K562 (cell line): Measurements from ENCODE around the gene HYAL3. TPM values are rescaled to one million over a fixed set of nuclear protein-coding genes. Genes with fewer than 3 reads are reported as not detected.
"Not testable (repeated sequence)": the region's sequence is repeated elsewhere in the genome, so short reads cannot be mapped to it uniquely, and the experiment has no call there.

ENCODE experiments used
- ATAC-seq: fragments of 200-7000 bp; cut with Tn5 transposase; 3 replicates; pipeline ENCODE4 v1.9.1; 2020; ENCODE audit warnings: moderate library complexity
- BruUV-seq: library from RNA; stranded (reverse); fragments of 400-500 nt; replicated peaks from 2 replicates; lab custom pipeline; 2021; lab: Mats Ljungman, UMichigan
- CTCF ChIA-PET: fragments of 300-600 bp; formaldehyde crosslinking; extraction: SDS; loops from one replicate; lab custom pipeline; 2021; ENCODE audit warnings: low intra/inter-chr PET ratio; lab: Yijun Ruan, JAX
- POLR2A ChIA-PET: fragments of 300-600, 350-650 bp; sonication (Branson Sonifier 250); formaldehyde crosslinking; extraction: SDS; loops from one replicate; lab custom pipeline; 2021; ENCODE audit warnings: antibody characterized with exemption, inconsistent platforms; lab: Yijun Ruan, JAX
- DNase-seq, 4 experiments: peaks; one replicate each; pipeline versions ENCODE4 v3.0.0 to v3.0.0-alpha.2; 2011 to 2018; ENCODE audit warnings: low spot score in 3 of 4, mixed read lengths in 3 of 4; ENCODE audit errors: extremely low read depth in 1 of 4
- FAIRE-seq: peaks from 2 replicates; lab custom pipeline; 2011; peaks lifted over from hg19 to GRCh38; lab: Jason Lieb, UNC
- H2AFZ ChIP-seq: 2 replicates; pipeline ENCODE4 v1.6.0; 2011; ENCODE audit warnings: low read depth, low read length, control low read depth, inconsistent platforms
- H3K27ac ChIP-seq: fragments of 200-600 bp; 3 replicates; pipeline ENCODE4 v1.8.0; 2011; ENCODE audit warnings: low read depth, mild to moderate bottlenecking, control low read depth, inconsistent platforms, low read length, moderate library complexity, mixed read lengths; ENCODE audit errors: extremely low read depth
- H3K27me3 ChIP-seq, 2 experiments: fragments of 300-600 bp in 1 of 2; 2 replicates in 1 of 2; 3 replicates in 1 of 2; pipeline versions ENCODE4 v1.6.0 to v1.8.0; 2011; ENCODE audit warnings: inconsistent platforms in 2 of 2, low read length in 2 of 2, mild to moderate bottlenecking in 1 of 2, mixed read lengths in 1 of 2, moderate library complexity in 1 of 2; ENCODE audit not compliant: control insufficient read depth in 2 of 2, insufficient read depth in 2 of 2
- H3K36me3 ChIP-seq: fragments of 300-600 bp; 3 replicates; pipeline ENCODE4 v1.8.0; 2011; ENCODE audit warnings: mild to moderate bottlenecking, low read length, inconsistent platforms; ENCODE audit not compliant: control insufficient read depth, insufficient read depth
- H3K4me1 ChIP-seq, 2 experiments: fragments of 200-600 bp in 1 of 2; replicated peaks in 1 of 2; 2 replicates in 1 of 2; 3 replicates in 1 of 2; pipeline versions ENCODE4 v1.5.1 to v1.8.0; 2011; ENCODE audit warnings: inconsistent platforms in 2 of 2, low read length in 2 of 2, mild to moderate bottlenecking in 1 of 2, mixed read lengths in 1 of 2, moderate library complexity in 1 of 2; ENCODE audit not compliant: control insufficient read depth in 2 of 2, insufficient read depth in 2 of 2
- H3K4me2 ChIP-seq: 2 replicates; pipeline ENCODE4 v1.6.1; 2011; ENCODE audit warnings: low read length, control low read depth, inconsistent platforms, mixed read lengths; ENCODE audit not compliant: insufficient read depth
- H3K4me3 ChIP-seq: fragments of 200-600 bp; sonication (generic), shearing (Covaris generic); 2 replicates; pipeline ENCODE4 v1.5.1; 2016; ENCODE audit warnings: control low read depth, inconsistent platforms
- H3K79me2 ChIP-seq: fragments of 200-600 bp; 3 replicates; pipeline ENCODE4 v1.8.0; 2011; ENCODE audit warnings: low read length, inconsistent platforms; ENCODE audit not compliant: control insufficient read depth, insufficient read depth
- H3K9ac ChIP-seq, 2 experiments: 2 replicates each; pipeline versions ENCODE4 v1.6.0 to v1.6.1; 2011; ENCODE audit warnings: low read depth in 2 of 2, low read length in 2 of 2, control low read depth in 1 of 2, inconsistent platforms in 1 of 2, mild to moderate bottlenecking in 1 of 2, mixed read lengths in 1 of 2; ENCODE audit not compliant: insufficient read depth in 1 of 2
- H3K9me1 ChIP-seq: one replicate; pipeline ENCODE4 v1.6.0; 2011; ENCODE audit warnings: inconsistent platforms, mild to moderate bottlenecking, low read length, moderate library complexity; ENCODE audit not compliant: control insufficient read depth, insufficient read depth
- H3K9me3 ChIP-seq: replicated peaks from 2 replicates; pipeline ENCODE4 v1.5.1; 2011; ENCODE audit warnings: low read depth, low read length, inconsistent platforms; ENCODE audit not compliant: control insufficient read depth, insufficient read depth
- H4K20me1 ChIP-seq: replicated peaks from 2 replicates; pipeline ENCODE4 v1.6.1; 2011; ENCODE audit warnings: low read length, inconsistent platforms, mixed read lengths; ENCODE audit not compliant: control insufficient read depth, insufficient read depth
- ATF3 ChIP-seq, 2 experiments: fragments of 450-650 bp in 1 of 2; sonication (generic) in 1 of 2; formaldehyde crosslinking in 1 of 2; IDR thresholded peaks in 1 of 2; conservative IDR thresholded peaks in 1 of 2; 2 replicates each; pipeline versions ENCODE4 v1.6.1 to v1.8.1; 2016 to 2023; ENCODE audit warnings: mild to moderate bottlenecking in 2 of 2, moderate library complexity in 2 of 2, inconsistent platforms in 1 of 2, missing genetic modification reagents in 1 of 2
- CEBPG ChIP-seq, 3 experiments: fragments of 200-800 bp in 1 of 3; sonication (Bioruptor generic) in 1 of 3; sonication (generic) in 1 of 3; formaldehyde crosslinking in 1 of 3; IDR thresholded peaks in 2 of 3; conservative IDR thresholded peaks in 1 of 3; 2 replicates each; pipeline versions ENCODE4 v1.6.1 to v1.8.0; 2016 to 2022; ENCODE audit warnings: missing compliant biosample characterization in 2 of 3, missing genetic modification characterization in 2 of 3, mild to moderate bottlenecking in 1 of 3, missing genetic modification reagents in 1 of 3
- WGBS: fragments of 100-300 bp; shearing (Covaris generic); methylation state at CpG from one replicate; pipeline ENCODE4 v1.1.6; 2016; ENCODE audit warnings: low coverage, mixed read lengths; ENCODE audit not compliant: insufficient coverage; ENCODE audit errors: missing lambda C conversion rate; 5-methylcytosine and 5-hydroxymethylcytosine counted together
- in situ Hi-C: fragments of 300-500 bp; cut with MboI; formaldehyde crosslinking; loops from 4 replicates; pipeline ENCODE4 v1.15.0; 2018; ENCODE audit warnings: inconsistent platforms, mixed read lengths
- intact Hi-C: fragments of 100-400 bp; cut with micrococcal nuclease; formaldehyde crosslinking; loops from 2 replicates; pipeline ENCODE4 v1.14.2; 2022
- polyA plus RNA-seq, 8 experiments: library from polyadenylated mRNA; depleted of rRNA in 4 of 8; stranded (reverse) in 5 of 8; unstranded in 3 of 8; fragments of >200 nt; fragmentation: Nextera tagmentation in 2 of 8; fragmentation: Illumina TruSeq in 1 of 8; extraction: Ambion mirVana in 2 of 8; extraction: Trizol in 1 of 8; gene quantifications; 2 replicates each; pipeline versions ENCODE4 v1.2.1 to v1.2.3, GENCODE V29; 2011 to 2014; ENCODE audit warnings: inconsistent platforms in 1 of 8, missing spikeins in 1 of 8
- total RNA-seq, 7 experiments: library from RNA; depleted of rRNA in 6 of 7; stranded (reverse); fragments of >200 nt in 6 of 7; fragmentation: Illumina TruSeq in 2 of 7; extraction: Trizol in 2 of 7; gene quantifications; 2 replicates each; pipeline versions ENCODE4 v1.2.1 to v1.2.3, GENCODE V29; 2011 to 2021; ENCODE audit warnings: low replicate concordance in 1 of 7

The HYAL3 gene
- total and polyA plus RNA-seq, 9 of the 15 experiments (the other 6 are each of a cell fraction or from before 2014, with no cell fraction given) = 0.38 to 9.1 (median 6.8) TPM

- H4K20me1 ChIP-seq; H2AFZ ChIP-seq; H3K9me1 ChIP-seq; H3K4me2 ChIP-seq; ATAC-seq; intact Hi-C loops; BruUV-seq; H3K27ac ChIP-seq; FAIRE-seq; DNase-seq; H3K36me3 ChIP-seq; H3K27me3 ChIP-seq; H3K9me3 ChIP-seq; in situ Hi-C loops; H3K4me3 ChIP-seq; TF ChIP-seq ATF3 (CRISPR knock-in tag; conservative IDR thresholded peaks at IDR 0.05); CEBPG (CRISPR knock-in tag; IDR thresholded peaks at IDR 0.05): not testable (repeated sequence)
- H3K4me1 ChIP-seq = peaks cover 42 to 51% of the 10 kb centered on the region in 2 experiments
- ChIA-PET CTCF (interaction anchor here (2.7 kb wide), 1 partner anchor 17 kb away, joined by 26 read pairs; no protein-coding TSS in a partner anchor), POLR2A (interaction anchor here (1.0 kb wide), 1 partner anchor 320 kb away, joined by 3 read pairs; no protein-coding TSS in a partner anchor)
- H3K9ac ChIP-seq = peak overlapping the region in 1 of 2 experiments; percentile 7; a peak in 1 of 4 replicates
- H3K79me2 ChIP-seq = peaks cover 29% of the 10 kb centered on the region
- WGBS = 80% methylated on average over 5 of the region's 6 CpGs
- TF ChIP-seq ATF3 (IDR thresholded peaks at IDR 0.05) = peak; percentile 29; the same call in 1 of the 2 replicates
- TF ChIP-seq CEBPG (tag; conservative IDR thresholded peaks at IDR 0.05 in 1 of 2, IDR thresholded peaks at IDR 0.05 in 1 of 2) = 0 out of 4 replicates have a peak, but pooled peaks of 1 of the 2 experiments have one; percentile 13
Observed at GRCh38 chr3:50244813-50245212, 54.4 kb downstream of the HYAL3 start.
